COLO668 (cell line): ENCODE results near the gene CAMK1.
A peak's percentile ranks its signal among the peaks of the same experiment; 100 is the strongest.
"Not testable (repeated sequence)": the region's sequence is repeated elsewhere in the genome, so short reads cannot be mapped to it uniquely, and the experiment has no call there.

Experiments used
- DNase-seq: peaks from one replicate; lab custom pipeline; 2025; ENCODE audit not compliant: unreplicated experiment; lab: John Stamatoyannopoulos, UW

CAMK1 gene

DNA sequence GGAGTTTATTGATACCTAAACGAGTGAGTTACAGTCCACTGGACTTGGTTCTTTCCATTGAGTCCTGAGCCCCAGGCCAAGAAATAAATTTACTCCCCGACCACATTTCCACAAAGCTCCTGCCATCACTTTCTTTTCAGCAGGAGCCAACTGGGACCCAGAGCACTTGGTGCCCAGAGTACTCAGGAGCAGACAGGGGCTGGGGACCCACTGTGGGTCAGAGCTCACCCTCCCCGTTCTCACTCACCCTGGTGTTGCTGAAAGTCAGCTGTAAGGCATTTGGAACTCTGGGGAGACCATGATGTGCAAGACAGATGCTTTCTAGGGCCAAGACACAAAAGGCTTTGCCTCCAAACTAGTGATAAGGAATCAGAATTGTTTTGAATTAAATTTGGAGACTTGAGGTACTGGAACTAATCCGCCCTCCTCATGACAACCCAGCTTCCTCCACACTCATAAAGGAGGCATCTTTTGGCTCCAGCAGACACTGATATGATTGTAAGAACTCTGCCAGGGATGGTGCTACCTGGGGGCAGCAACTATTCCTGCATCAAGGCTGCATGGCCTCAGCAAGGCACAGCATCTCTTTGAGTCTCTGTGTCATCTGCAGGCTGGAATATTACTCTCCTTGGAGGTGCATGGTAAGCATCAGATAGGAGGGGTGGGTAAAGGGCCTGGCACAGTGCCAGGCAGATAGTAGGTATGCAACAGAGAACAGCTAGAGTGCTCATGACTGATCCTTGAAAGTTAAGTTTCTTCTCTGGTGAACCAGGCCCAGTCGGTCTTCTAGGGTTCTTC lies 7.3 kb upstream of the CAMK1 start:
- DNase-seq = no peak

DNA sequence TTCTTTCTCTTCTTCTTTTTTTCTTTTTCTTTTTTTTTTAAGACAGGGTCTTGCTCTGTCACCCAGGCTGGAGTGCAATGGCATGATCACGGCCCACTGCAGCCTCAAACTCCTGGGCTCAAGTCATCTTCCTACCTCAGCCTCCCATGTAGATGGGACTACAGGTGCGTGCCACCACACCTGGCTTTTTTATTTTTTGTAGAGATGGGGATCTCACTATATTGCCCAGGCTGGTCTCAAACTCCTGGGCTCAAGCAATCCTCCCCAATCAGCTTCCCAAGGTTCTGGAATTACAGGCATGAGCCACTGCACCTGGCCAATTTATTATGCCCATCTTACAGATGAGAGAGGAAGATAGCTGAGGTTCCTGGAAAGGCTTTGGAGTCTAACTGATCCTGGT lies 1.3 kb upstream of the CAMK1 start:
- not testable (repeated sequence) for DNase-seq

DNA sequence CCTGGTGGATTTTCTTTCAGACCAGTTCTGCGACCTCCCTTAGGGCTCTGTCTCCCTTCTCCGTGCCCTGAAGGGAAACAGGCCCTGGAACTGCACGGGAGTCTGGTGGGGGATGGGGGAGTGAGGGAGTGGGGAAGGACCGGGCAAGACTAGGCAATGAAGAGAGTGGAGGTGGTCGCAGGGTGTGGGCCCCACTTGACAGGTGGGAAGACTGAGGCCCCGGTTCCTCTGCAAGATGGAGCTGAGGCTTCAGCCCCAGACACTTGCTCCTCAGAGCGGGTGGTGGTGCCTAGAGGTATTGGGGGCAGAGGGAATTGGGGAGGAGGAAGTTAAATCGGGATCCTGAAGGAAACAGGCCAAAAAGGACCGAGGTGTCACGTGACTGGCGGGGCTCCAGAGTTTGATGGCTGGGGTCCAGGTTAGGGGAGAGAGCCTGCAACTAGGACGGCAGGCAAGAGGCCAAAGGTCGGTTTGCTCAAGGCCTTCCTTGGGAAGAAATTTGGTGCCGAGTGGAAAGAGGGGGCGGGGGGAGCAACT lies 597 bp upstream of the CAMK1 start:
- DNase-seq = no peak

DNA sequence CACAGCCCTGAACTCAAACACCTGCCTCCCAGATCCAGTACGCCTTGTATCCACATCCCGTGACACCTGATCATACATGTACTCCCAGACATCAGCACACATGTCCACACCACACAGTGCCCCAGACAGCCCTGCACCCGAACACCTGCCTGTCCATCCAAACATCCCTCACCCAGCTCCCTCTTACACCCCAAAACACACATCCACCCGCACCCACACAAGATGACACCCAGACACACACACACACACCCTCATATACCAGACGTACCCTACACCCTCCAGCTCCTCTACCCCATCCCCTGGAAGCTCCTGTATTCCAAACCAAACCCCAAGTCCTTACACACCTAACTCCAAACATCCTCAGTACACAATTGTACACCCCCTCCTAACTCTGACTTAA lies 735 bp downstream of the CAMK1 start:
- peak; percentile 8 for DNase-seq

DNA sequence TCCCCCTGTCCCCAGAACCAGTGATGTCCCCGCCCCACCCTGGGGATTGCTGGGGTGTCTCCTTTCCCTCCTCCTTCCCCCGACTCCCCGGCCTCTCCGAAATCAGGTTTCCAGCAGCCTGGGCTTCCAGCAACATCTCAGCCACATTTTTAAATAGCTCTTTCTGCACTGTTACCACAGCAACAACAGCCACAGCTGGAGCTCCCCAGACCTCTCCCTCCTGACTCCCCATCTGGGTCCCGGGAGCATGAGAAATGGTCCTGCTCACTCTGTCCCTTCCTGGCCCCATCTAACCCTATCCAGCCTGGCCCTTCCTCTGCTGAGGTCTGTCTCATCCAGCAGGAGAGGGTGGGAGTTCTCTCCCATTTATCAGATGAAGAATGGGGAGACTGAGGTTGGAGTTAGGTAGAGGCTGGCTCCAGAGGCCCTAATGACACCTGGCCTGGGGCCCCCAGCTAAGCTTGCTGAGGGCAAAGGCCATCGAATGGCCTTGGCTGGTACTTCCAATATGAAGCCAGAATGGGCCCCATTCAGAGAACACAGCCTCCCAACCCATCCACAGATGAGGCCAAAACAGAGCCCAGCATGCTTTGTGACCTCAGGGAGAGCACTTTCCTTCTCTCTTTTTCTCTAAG lies 1.5 kb downstream of the CAMK1 start:
- no peak for DNase-seq

DNA sequence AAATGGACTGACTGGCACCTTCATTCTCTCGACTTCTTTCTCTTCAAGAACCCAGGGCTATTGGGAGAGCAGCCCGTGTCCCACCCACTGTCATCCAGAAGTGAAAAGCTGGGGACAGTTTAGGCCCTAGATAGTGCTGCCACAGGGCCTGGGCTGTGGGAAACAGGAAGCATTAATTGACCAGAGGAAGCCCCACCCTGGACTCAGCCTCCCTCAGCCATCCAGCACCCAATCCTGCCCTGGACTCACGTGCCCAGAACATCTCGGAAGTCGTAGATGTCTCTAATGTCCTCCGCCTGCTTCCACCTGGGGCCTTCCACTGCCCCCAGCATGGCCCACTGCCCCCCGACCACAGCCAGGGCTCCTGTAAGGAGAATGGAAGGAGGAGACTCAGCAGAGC lies 2.3 kb downstream of the CAMK1 start:
- no peak for DNase-seq

DNA sequence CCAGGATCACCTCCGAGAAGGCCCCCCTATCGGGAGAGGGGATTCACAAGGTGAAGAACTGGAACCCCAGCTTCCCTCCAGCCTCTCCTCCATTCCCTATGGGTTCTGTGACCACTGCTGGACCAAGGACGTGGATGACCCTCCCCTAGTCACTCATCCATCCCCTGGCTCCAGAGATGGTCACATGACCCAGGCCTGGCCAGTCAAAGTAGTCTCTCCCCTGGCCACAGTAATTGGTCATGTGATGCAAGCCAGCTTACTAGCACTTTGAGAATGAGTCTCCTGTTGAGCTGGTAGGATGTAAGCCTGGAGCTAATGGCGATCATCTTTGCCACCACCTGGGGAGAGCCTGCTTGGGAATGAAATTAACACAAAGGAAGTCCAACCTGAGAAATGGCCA lies 3.9 kb downstream of the CAMK1 start:
- DNase-seq = no peak

DNA sequence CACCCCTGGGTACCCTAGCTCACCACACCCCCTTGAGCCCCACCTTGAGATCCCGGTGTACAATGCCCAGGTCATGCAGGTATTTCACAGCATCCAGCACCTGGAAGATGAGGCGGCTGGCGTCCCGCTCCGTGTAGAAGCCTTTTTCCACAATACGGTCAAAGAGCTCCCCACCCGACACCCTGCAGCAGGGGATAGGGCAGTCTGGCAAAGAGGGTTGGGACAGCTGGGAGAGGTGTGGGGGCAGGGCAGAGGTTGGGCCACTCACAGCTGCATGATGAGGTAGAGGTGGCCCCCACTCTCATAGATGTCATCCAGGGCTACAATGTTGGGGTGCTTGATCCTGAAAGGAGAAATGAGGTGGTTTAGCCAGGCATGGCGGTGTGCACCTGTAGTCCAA lies 6.9 kb downstream of the CAMK1 start:
- DNase-seq = no peak

DNA sequence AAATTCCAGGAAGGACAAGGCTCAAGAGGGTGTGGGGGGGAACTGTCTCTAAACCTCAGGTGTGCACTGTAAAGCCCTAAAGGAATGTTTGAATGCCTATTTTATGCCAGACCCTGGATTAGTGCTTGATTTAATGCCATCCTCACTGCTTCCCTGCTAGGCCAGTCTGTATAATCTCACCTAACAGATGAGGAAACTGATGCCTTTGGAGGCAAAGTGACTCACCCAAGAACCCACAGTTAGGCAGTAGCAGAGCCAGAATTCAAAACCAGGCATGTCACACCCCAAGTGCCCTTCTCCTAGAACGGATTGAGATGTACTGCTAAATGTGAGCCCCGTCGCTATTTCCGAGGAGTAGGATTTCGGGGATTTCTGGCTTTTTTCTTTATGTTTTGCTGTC lies 7.8 kb downstream of the CAMK1 start:
- no peak for DNase-seq

DNA sequence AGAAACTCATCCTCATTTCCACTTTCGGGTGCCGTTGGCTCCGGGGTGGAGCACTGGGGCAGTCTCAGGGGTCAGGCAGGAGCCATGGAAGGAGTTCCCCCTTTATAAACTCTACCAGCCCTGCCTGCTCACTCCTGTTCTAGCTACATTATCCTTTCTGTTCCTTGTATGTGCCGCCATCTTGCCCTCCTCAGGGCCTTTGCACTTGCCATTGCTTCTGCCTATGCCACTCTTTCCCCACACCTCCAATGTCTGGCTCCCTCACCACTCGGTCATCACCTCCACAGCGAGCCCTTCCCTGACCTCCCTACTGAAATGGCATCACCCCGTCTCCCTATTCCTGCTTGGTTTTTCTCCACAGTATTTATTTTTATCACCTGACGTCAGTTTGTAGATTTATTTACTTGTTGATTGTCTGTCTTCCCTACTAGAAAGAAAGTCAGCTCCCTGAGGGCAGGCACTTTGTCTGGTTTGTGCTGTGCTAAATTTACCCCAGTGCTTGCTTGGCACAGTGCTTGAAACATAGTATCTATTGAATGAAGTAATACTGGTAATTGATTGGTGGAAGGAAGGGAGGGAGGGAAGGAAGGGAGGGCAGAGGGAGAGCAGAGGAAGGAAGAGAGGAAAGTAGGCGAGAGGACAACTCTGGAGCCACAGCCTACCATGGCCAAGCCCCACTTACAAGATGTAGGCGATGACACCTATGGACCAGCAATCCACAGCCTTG lies 8.8 kb downstream of the CAMK1 start:
- no peak for DNase-seq

DNA sequence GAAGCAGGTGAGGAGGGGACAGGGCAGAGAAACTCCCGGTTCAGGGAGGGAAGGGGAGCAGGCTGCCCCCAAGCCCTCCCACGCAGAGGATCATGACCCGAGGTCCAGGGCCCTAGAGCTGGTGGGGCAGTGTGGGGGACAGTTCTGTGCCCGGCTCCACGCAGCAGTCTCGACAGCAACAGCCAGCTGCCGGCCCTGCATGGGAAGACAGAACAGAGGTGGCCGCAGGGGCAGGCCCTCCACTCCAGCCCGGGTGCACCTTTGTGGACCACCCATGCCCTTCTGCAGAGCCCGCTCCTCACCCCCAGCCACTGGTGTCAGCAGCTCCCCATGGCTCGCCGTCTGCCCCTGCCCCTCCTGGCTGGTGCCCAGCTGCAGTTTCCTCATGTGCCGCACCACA lies 12.3 kb downstream of the CAMK1 start:
- no peak for DNase-seq

DNA sequence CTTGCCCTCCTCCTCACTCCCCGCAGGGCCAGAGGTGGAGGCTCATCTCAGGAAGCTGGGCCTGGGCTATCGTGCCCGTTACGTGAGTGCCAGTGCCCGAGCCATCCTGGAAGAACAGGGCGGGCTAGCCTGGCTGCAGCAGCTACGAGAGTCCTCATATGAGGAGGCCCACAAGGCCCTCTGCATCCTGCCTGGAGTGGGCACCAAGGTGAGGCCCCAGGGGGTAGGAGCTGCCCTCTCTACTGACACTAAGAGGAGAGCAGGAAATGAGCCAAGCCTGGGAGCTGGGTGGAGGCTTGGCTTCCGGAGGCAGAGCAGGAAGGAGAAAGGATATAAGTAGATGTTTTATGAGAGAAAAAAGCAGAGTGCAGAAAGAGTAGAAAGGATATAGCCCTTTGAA lies 15.1 kb downstream of the CAMK1 start:
- no peak for DNase-seq

DNA sequence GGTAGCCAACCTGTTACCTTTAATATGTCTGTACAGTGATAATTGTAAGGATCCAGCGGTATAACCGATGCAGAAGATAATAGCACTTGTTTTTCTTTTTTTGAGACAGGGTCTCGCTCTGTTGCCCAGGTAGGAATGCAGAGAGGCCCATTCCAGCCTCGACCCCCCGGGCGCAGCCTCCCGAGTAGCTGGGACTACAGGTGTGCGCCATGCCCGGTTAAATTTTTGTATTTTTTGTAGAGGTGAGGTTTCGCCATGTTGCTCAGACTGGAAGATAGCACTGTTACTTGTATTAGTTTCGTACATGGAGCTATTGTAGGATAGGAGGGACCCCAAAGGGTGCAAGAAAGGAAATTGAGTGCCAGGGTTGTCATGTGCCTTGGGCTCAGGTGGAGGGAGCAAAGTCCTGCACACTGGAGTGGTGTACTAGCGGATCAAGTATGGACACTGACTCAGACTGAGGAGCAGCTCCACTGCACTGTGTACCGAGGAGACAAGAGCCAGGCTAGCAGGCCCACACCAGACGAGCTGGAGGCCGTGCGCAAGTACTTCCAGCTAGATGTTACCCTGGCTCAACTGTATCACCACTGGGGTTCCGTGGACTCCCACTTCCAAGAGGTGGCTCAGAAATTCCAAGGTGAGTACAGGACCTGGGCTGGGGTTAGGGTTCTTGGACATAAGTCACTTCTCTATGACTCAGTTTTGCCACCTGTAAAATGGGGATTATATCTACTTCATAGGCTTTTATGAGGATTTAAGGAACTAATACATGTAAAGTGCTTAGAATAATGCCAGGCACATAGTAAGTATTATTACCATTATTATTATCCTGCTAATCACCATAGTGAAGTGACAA lies 19.0 kb downstream of the CAMK1 start:
- peak; percentile 14 for DNase-seq

DNA sequence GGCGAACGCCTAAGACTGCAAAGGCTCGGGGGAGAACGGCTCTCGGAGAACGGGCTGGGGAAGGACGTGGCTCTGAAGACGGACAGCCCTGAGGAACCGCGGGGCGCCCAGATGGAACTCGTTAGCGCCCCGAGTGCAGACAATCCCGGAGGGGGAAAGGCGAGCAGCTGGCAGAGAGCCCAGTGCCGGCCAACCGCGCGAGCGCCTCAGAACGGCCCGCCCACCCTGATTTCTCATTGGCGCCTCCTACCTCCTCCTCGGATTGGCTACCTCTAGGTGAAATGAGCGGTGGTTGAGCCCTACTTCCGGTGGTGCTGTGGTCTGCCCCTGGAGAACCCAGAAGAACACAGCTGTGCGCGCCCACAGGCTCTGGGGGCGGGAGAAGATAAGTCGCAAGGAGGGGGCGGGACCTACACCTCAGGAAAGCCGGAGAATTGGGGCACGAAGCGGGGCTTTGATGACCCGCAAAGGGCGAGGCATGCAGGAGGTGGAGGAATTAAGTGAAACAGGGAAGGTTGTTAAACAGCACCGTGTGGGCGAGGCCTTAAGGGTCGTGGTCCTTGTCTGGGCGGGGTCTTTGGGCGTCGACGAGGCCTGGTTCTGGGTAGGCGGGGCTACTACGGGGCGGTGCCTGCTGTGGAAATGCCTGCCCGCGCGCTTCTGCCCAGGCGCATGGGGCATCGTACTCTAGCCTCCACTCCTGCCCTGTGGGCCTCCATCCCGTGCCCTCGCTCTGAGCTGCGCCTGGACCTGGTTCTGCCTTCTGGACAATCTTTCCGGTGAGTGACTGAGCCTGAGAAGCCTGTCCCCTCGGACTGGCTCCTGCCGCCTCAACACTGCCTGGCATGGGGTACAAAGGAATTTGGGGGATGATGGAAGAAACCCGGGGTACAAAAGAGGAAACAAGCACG lies 19.8 kb downstream of the CAMK1 start, which contains the start of gene OGG1:
TSS of gene OGG1 (plus strand) at position 308 of the 911 bp plus-strand sequence. CDS start at position 643, 335 bp downstream.
- DNase-seq = peak; percentile 91

DNA sequence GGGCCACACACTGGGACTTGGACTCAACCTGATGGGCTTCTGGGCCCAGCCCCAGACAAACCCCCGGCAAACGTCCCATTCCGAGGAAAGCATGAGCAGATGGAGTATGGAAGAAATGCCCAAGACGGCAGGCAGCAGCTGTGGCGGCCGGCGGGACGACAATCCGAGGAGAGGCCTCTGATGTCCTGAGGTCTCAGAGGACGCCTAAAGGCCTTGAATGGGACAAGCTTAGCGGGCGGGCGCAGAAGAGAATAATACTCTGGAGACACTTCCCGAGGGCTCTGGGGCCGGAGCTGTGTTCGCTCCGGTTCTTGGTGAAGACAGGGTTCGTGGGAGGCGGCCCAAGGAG lies 20.5 kb downstream of the CAMK1 start:
- DNase-seq = no peak

DNA sequence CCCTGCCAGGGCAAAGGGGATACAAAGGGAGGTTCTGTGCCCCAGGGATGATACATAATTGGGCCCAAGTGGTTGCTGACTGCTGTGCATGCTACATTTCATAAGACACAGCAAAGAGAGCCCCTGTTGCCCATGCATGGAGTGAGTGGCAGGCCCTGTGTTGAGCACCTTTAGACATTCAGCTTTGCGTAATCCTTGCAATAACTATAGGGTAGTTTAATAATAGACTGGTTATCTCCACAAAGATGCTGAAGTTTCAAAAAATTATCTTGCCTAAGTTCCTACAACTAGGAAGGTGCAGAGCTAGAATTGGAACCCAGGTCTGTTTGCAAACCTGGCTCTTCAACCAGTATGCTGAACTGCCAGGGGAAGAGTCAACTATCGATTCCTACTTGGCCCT lies 21.7 kb downstream of the CAMK1 start:
- no peak for DNase-seq

DNA sequence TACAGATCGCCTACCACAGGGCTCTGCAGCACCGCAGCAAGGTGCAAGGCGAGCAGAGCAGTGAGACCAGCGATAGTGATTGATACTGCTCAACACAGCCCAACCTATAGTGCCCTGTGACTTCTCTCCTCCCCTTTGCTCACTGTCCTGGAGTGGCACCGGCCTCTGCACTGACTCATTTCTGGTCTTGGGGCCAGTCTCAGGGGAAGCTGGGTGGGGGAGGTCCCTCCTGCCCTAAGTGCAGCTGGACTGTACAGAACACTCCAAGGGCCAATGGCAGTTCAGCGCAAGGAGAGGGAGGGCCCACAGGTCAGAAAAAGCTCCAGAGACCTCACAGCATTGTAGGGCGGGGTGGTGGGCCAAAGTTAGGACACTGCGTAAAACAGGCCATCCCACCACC lies 22.5 kb downstream of the CAMK1 start:
- DNase-seq = no peak

DNA sequence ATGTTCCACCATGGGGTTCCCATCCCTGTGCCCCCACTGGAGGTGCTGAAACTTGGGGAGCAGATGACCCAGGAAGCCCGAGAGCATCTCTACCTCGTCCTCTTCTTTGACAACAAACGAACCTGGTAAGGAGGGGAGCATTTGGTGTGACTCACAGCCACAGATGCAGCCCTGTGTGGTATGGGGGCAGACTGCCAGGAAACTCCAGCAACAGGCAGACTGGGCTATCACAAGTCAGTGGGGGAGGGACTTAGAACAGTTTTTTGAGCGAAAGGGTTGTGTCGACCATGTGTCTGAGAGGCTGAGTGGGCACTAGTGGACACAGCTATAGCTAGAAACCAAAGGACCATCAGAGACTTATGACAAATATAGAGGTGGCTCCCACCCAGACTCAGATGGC lies 23.4 kb downstream of the CAMK1 start:
- DNase-seq = no peak

DNA sequence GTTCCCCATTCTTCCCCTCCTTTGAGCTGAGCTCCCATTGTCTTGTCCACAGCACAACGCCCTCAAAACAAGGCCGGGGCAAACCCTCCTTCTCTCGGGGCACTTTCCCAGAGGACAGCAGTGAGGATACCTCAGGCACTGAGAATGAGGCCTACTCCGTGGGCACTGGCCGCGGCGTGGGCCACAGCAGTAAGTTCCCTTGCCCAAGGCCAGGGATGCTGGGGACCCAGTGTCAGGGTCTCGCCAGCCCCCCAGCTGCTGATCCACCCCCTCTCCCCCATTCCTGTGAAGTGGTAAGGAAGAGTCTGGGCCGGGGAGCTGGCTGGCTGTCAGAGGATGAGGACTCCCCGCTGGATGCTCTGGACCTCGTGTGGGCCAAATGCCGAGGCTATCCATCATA lies 24.2 kb downstream of the CAMK1 start:
- DNase-seq = no peak

DNA sequence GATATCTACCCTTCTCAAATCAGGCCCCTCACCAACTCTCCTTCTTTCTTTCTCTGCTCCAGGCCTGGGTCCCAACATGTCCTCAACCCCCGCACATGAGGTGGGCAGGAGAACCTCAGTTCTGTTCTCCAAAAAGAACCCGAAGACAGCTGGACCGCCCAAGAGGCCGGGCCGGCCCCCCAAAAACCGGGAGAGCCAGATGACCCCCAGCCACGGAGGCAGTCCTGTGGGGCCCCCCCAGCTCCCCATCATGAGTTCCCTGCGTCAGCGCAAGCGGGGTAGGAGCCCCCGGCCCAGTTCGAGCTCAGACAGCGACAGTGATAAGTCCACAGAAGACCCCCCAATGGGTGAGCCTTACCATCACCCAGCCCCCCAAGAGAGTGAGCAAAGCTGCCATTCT lies 25.6 kb downstream of the CAMK1 start:
- DNase-seq = no peak
